Esophagus muscularis mucosa (tissue), 4 donors: ENCODE data around the gene MAPKAP1. TPM values are rescaled to one million over a fixed set of nuclear protein-coding genes. Genes with fewer than 3 reads are reported as not detected.

ENCODE experiments used
- DNase-seq: peaks from one replicate; pipeline ENCODE4 v3.0.0-alpha.2; 2017; ENCODE audit errors: extremely low spot score
- H3K27ac ChIP-seq, 4 donors: fragments of 200-600 bp; sonication (generic); replicated peaks in 1 of 4; 1 replicate in 3 of 4; 2 replicates in 1 of 4; pipeline ENCODE4 v1.5.1; 2016 to 2019; ENCODE audit warnings: mild to moderate bottlenecking in 1 of 4
- H3K27me3 ChIP-seq, 4 donors: fragments of 200-600 bp; sonication (generic); one replicate each; pipeline versions ENCODE4 v1.5.1 to v1.6.0; 2016 to 2019
- H3K36me3 ChIP-seq, 4 donors: fragments of 200-600 bp; sonication (generic); one replicate each; pipeline ENCODE4 v1.5.1; 2016 to 2019
- H3K4me1 ChIP-seq, 4 donors: fragments of 200-600 bp; sonication (generic); one replicate each; pipeline ENCODE4 v1.5.1; 2016 to 2019
- H3K4me3 ChIP-seq, 4 donors: fragments of 200-600 bp; sonication (generic); 1 replicate in 2 of 4; 2 replicates in 2 of 4; pipeline ENCODE4 v1.5.1; 2016 to 2019; ENCODE audit warnings: mild to moderate bottlenecking in 4 of 4, moderate library complexity in 1 of 4
- H3K9me3 ChIP-seq, 4 donors: fragments of 200-600 bp; sonication (generic); 1 replicate in 3 of 4; 2 replicates in 1 of 4; pipeline ENCODE4 v1.5.1; 2016 to 2019
- EP300 ChIP-seq: sonication (generic); formaldehyde crosslinking; IDR thresholded peaks from one replicate; pipeline ENCODE4 v1.6.1; 2017; ENCODE audit warnings: antibody characterized with exemption
- POLR2A ChIP-seq: fragments of 450-650 bp; IDR thresholded peaks from one replicate; pipeline ENCODE4 v1.6.1; 2017; ENCODE audit warnings: antibody characterized with exemption, moderate library complexity, mild to moderate bottlenecking, low read depth
- POLR2AphosphoS5 ChIP-seq, 2 donors: sonication (generic); formaldehyde crosslinking; IDR thresholded peaks; one replicate each; pipeline ENCODE4 v1.6.1; 2017; ENCODE audit warnings: antibody characterized with exemption in 2 of 2
- WGBS: methylation state at CpG from one replicate; pipeline ENCODE4 v1.1.5; 2018; 5-methylcytosine and 5-hydroxymethylcytosine counted together
- intact Hi-C: fragments of 100-400 bp; cut with DNase I; formaldehyde crosslinking; loops from one replicate; pipeline ENCODE4 v1.15.1; 2023
- total RNA-seq, 4 donors: library from RNA; depleted of rRNA; stranded (reverse); fragments of >200 nt; gene quantifications; one replicate each; pipeline versions ENCODE4 v1.1.0 to v1.2.1, GENCODE V29; 2016
- TF ChIP-seq, protein P1 (sequence below), 3 experiments: fragments of 200-600 bp in 2 of 3; fragments of 450-650 bp in 1 of 3; sonication (generic) in 2 of 3; IDR thresholded peaks; one replicate each; pipeline ENCODE4 v1.5.1; 2017 to 2019; ENCODE audit warnings: antibody characterized with exemption in 3 of 3, mild to moderate bottlenecking in 2 of 3, moderate library complexity in 1 of 3

The MAPKAP1 gene
- total RNA-seq, 4 donors from 2014 or later = 84.3 to 103 (median 93.4) TPM

DNA sequence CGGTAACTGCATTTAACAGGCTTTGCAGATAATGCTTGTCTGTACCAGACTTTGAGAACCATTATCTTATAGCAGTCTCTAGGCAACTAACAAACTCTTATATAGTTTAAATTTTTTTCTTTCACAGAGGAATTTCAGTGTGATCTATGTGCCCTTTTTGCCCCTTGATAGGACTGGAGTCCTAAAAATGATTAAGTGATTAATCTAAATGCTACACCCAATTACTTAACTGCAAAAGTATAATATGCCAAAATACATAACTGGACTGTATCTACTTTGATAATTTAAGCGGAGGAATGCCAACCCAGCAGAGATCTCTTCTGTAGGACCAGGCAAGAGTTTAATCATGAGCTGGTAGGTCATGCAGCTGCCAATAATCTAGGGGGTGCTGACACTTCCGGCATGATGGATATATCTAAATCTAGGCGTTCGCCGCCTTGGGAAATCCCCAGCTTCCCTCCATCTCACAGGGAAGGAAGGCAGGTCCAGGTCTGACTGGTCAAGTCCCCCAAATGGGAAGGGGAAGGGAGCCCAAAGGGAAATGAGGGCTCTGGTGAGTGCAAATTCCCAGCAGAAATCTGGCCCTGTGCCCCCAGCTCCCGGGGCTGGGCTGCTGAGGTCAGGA lies 239.8 kb downstream of the MAPKAP1 start:
- H3K4me1 ChIP-seq = peaks cover 12 to 53% (median 26%) of the 10 kb centered on the region in 4 donors
- TF ChIP-seq POLR2AphosphoS5 (IDR thresholded peaks at IDR 0.05) (no peak), EP300 (no peak), POLR2A (no peak)
- TF ChIP-seq, protein P1, sequence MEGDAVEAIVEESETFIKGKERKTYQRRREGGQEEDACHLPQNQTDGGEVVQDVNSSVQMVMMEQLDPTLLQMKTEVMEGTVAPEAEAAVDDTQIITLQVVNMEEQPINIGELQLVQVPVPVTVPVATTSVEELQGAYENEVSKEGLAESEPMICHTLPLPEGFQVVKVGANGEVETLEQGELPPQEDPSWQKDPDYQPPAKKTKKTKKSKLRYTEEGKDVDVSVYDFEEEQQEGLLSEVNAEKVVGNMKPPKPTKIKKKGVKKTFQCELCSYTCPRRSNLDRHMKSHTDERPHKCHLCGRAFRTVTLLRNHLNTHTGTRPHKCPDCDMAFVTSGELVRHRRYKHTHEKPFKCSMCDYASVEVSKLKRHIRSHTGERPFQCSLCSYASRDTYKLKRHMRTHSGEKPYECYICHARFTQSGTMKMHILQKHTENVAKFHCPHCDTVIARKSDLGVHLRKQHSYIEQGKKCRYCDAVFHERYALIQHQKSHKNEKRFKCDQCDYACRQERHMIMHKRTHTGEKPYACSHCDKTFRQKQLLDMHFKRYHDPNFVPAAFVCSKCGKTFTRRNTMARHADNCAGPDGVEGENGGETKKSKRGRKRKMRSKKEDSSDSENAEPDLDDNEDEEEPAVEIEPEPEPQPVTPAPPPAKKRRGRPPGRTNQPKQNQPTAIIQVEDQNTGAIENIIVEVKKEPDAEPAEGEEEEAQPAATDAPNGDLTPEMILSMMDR (IDR thresholded peaks at IDR 0.05) = no peak
- no peak for DNase-seq
- peaks cover 0 to 7% (median 5%) of the 10 kb centered on the region in 4 donors for H3K36me3 ChIP-seq
- intact Hi-C loops = no loop called here
- WGBS = 82% methylated on average over 7 of the region's 7 CpGs
- H3K27ac ChIP-seq = no peak overlapping the region
- H3K9me3 ChIP-seq = no peaks in the 10 kb centered on the region
- H3K4me3 ChIP-seq = no peak overlapping the region
- no peaks in the 10 kb centered on the region for H3K27me3 ChIP-seq

DNA sequence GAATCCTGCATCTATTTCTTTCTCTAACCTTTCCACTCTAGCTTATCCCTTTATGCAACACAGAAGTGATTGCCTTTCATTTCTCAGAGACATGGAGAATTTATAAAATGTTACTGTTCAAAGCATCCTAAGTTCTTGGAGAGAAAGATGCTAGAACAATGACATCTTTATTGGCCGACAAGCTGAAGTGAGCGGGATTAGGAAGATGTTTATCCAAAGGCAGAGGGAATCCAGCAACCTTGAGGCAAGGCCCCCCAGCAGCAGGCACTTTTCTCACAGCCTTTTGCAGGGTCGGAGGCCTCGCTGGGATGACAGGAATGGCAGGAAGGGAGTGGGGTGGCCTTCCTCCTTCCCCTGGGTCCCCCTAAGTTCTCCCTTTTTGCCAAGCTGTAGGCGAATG lies 240.6 kb downstream of the MAPKAP1 start:
- intact Hi-C loops = no loop called here
- 58% methylated on average over 5 of the region's 5 CpGs for WGBS
- DNase-seq = no peak
- no peaks in the 10 kb centered on the region for H3K9me3 ChIP-seq
- H3K27ac ChIP-seq = peak overlapping the region in 1 of 4 donors; percentile 34
- no peak for TF ChIP-seq EP300
- no peak for TF ChIP-seq POLR2AphosphoS5 (IDR thresholded peaks at IDR 0.05)
- TF ChIP-seq, protein P1 (IDR thresholded peaks at IDR 0.05) = no peak
- TF ChIP-seq POLR2A = no peak
- H3K4me3 ChIP-seq = no peak overlapping the region
- H3K36me3 ChIP-seq = peaks cover 0 to 7% (median 5%) of the 10 kb centered on the region in 4 donors
- H3K27me3 ChIP-seq = no peaks in the 10 kb centered on the region
- peaks cover 12 to 53% (median 24%) of the 10 kb centered on the region in 4 donors for H3K4me1 ChIP-seq

DNA sequence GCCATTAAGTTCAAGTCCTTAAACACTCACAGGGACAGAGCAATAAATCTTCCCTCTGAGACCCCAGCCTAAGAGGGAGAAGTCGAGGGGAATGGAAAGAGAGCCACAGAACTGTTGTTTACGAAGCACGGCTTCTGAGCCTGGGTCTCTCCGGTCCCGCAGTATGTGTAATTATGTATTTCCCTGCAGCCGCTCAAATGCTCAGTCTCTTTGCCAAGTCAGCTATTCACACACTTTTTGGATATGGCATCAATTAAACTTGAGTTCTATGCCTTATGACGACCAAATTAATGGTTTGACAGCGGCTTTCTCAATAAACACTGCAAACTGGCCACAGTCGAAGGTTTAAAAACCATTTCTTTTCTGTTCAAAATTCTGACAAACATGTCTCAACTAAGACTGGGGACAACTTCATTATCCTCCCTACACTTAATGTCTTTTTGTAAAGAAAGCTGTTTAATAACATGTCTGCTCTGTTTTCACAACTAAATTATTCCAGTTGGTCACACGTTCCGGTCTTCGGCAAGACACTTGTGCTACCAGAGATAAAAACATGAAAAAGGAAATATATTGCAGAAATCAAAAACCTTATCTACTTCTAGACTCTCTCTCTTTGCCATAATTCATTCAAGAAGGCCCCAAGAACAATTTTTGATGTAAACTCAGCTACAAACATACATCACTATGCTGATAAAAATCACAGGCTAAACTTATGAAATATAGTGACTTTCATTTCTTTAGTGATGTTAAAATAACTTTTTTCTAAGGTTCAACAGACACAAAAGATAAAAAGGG lies 242.2 kb downstream of the MAPKAP1 start:
- WGBS = 80% methylated on average over 12 of the region's 12 CpGs
- intact Hi-C loops = no loop called here
- Histone ChIP-seq H3K27me3 (no peaks in the 10 kb centered on the region), H3K36me3 (peaks cover 0 to 7% (median 5%) of the 10 kb centered on the region in 4 donors), H3K4me1 (peaks cover 12 to 49% (median 29%) of the 10 kb centered on the region in 4 donors), H3K27ac (no peak overlapping the region), H3K4me3 (no peak overlapping the region), H3K9me3 (no peaks in the 10 kb centered on the region)
- TF ChIP-seq POLR2AphosphoS5 (IDR thresholded peaks at IDR 0.05) (no peak), EP300 (no peak), POLR2A (no peak)
- TF ChIP-seq, protein P1 (IDR thresholded peaks at IDR 0.05) = no peak
- no peak for DNase-seq

DNA sequence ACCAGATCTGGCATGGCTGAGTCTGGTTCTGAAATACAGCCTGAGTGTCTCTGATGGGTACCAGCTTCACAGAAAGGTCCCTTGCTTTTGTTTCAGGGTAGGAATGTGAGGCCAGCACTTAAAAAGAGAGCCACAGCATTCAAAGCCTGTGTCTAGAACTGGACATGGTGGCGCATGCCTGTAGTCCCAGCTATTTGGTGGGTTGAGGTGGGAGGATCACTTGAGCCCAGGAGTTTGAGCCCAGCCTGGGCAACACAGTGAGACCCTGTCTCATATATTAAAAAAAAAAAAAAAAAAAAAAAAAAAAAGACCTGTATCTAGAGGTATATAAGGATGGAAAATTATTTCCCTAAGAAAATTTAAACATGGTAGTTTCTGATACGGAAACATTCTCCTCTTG lies 243.1 kb downstream of the MAPKAP1 start:
- intact Hi-C loops = no loop called here
- TF ChIP-seq, protein P1 (IDR thresholded peaks at IDR 0.05) = no peak
- TF ChIP-seq POLR2AphosphoS5 (IDR thresholded peaks at IDR 0.05) (no peak), EP300 (no peak)
- no peak for DNase-seq
- H3K36me3 ChIP-seq = peaks cover 0 to 7% (median 5%) of the 10 kb centered on the region in 4 donors
- H3K9me3 ChIP-seq = no peaks in the 10 kb centered on the region
- H3K4me1 ChIP-seq = peaks cover 12 to 44% (median 29%) of the 10 kb centered on the region in 4 donors
- H3K4me3 ChIP-seq = no peak overlapping the region
- H3K27me3 ChIP-seq = no peaks in the 10 kb centered on the region
- WGBS = 98% methylated on average over 2 of the region's 2 CpGs
- no peak overlapping the region for H3K27ac ChIP-seq
